Measurements from ENCODE around the gene JSRP1. TPM values are rescaled to one million over a fixed set of nuclear protein-coding genes. Genes with fewer than 3 reads are reported as not detected.

The JSRP1 gene
- total RNA-seq, 4 donors from 2014 or later = not detected

DNA sequence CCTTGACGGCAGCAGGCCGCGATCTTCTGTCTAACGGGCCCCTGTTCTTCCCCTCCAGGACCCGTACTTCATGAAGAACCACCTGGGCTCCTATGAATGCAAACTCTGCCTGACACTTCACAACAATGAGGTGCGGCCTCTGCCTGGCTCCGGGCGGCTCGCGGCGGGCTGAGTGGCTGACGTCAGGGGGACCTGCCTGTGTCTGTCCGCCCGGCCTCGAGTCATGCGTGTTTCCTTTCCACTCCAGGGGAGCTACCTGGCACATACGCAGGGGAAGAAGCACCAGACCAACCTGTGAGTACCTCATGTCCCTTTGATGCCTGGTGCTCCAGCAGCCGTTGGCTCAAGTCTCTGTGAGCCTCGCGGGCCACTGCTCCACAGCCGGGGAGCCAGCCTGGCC is 11.7 kb downstream of the JSRP1 start:
- Histone ChIP-seq H3K4me1 (peaks cover 9 to 47% (median 23%) of the 10 kb centered on the region in 4 donors), H3K4me3 (no peak overlapping the region), H3K27me3 (peaks cover 0 to under 1% of the 10 kb centered on the region in 2 donors), H3K9me3 (no peaks in the 10 kb centered on the region), H3K36me3 (peaks cover 0 to 56% (median 0%) of the 10 kb centered on the region in 3 donors), H3K27ac (no peak overlapping the region)
- DNase-seq = no peak
- no peak for TF ChIP-seq POLR2A (IDR thresholded peaks at IDR 0.05)
- TF ChIP-seq, protein P1, sequence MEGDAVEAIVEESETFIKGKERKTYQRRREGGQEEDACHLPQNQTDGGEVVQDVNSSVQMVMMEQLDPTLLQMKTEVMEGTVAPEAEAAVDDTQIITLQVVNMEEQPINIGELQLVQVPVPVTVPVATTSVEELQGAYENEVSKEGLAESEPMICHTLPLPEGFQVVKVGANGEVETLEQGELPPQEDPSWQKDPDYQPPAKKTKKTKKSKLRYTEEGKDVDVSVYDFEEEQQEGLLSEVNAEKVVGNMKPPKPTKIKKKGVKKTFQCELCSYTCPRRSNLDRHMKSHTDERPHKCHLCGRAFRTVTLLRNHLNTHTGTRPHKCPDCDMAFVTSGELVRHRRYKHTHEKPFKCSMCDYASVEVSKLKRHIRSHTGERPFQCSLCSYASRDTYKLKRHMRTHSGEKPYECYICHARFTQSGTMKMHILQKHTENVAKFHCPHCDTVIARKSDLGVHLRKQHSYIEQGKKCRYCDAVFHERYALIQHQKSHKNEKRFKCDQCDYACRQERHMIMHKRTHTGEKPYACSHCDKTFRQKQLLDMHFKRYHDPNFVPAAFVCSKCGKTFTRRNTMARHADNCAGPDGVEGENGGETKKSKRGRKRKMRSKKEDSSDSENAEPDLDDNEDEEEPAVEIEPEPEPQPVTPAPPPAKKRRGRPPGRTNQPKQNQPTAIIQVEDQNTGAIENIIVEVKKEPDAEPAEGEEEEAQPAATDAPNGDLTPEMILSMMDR (IDR thresholded peaks at IDR 0.05) = no peak

- DNase-seq = no peak
- Histone ChIP-seq H3K36me3 (peaks cover 0 to 56% (median 0%) of the 10 kb centered on the region in 3 donors), H3K27ac (peak overlapping the region in 1 of 4 donors; percentile 74), H3K4me3 (no peak overlapping the region), H3K9me3 (no peaks in the 10 kb centered on the region), H3K4me1 (peaks cover 9 to 51% (median 25%) of the 10 kb centered on the region in 4 donors), H3K27me3 (no peaks in the 10 kb centered on the region)
- peak in 1 of 2 donors; percentile 0 for TF ChIP-seq POLR2A (IDR thresholded peaks at IDR 0.05)
- TF ChIP-seq, protein P1 (IDR thresholded peaks at IDR 0.05) = no peak
Measured at GRCh38 chr19:2244125-2244411, 12.1 kb downstream of the JSRP1 start.

GRCh38 chr19:2243274-2244124 is 12.7 kb downstream of the JSRP1 start:
- H3K36me3 ChIP-seq = peaks cover 0 to 52% (median 0%) of the 10 kb centered on the region in 3 donors

GRCh38 chr19:2242816-2243215 is 13.4 kb downstream of the JSRP1 start:
- Histone ChIP-seq H3K4me1 (peaks cover 15 to 63% (median 35%) of the 10 kb centered on the region in 4 donors), H3K9me3 (no peaks in the 10 kb centered on the region), H3K27ac (peak overlapping the region in 3 of 4 donors; percentile 56 to 74 (median 74)), H3K4me3 (no peak overlapping the region), H3K27me3 (no peaks in the 10 kb centered on the region), H3K36me3 (peaks cover 0 to 45% (median 0%) of the 10 kb centered on the region in 3 donors)
- TF ChIP-seq, protein P1 (IDR thresholded peaks at IDR 0.05) = no peak
- no peak for TF ChIP-seq POLR2A (IDR thresholded peaks at IDR 0.05)
- no peak for DNase-seq

More at GRCh38 chr19:2243274-2244124, 12.7 kb downstream of the JSRP1 start:
- peak in 2 of 3 donors; percentile 77 for DNase-seq
- Histone ChIP-seq H3K27me3 (no peaks in the 10 kb centered on the region), H3K4me1 (peaks cover 14 to 56% (median 29%) of the 10 kb centered on the region in 4 donors), H3K27ac (peak overlapping the region in 2 of 4 donors; percentile 5 to 74), H3K4me3 (no peak overlapping the region), H3K9me3 (no peaks in the 10 kb centered on the region)
- TF ChIP-seq POLR2A (IDR thresholded peaks at IDR 0.05) = peak in 1 of 2 donors; percentile 26
- TF ChIP-seq, protein P1 (IDR thresholded peaks at IDR 0.05) = no peak

DNA sequence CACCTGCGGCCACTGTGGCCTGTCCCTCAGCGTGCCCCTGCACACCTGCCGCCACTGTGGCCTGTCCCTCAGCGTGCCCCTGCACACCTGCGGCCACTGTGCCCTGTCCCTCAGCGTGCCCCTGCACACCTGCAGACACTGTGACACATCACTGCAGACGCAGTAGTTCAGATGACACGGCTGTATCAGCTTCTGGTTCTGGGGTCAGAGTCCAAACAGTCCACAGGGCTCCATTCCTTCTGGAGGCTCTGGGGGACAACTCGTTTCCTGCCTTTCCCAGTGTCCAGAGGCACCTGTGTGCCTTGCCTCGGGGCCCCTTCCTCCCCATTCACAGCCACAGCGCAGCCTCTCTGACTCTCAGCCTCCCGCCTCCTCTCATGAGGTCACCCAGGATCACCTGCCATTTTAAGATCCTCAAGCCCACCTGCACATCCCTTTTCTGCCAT is 14.1 kb downstream of the JSRP1 start:
- H3K9me3 ChIP-seq = no peaks in the 10 kb centered on the region
- peak in 2 of 3 donors; percentile 77 to 88 for DNase-seq
- peak overlapping the region in 3 of 4 donors; percentile 56 to 74 (median 74) for H3K27ac ChIP-seq
- TF ChIP-seq, protein P1 (IDR thresholded peaks at IDR 0.05) = peak in 1 of 6 experiments; percentile 7
- peak; percentile 62 to 73 for TF ChIP-seq POLR2A (IDR thresholded peaks at IDR 0.05)
- H3K36me3 ChIP-seq = peaks cover 0 to 38% (median 0%) of the 10 kb centered on the region in 3 donors
- H3K4me1 ChIP-seq = peaks cover 18 to 69% (median 38%) of the 10 kb centered on the region in 4 donors
- H3K27me3 ChIP-seq = no peaks in the 10 kb centered on the region
- H3K4me3 ChIP-seq = no peak overlapping the region
